Measurements from ENCODE around the gene CDH4. TPM values are rescaled to one million over a fixed set of nuclear protein-coding genes. Genes with fewer than 3 reads are reported as not detected.

Gene CDH4
- total and polyA plus RNA-seq, 9 of the 15 experiments (the other 6 are each of a cell fraction or from before 2014, with no cell fraction given): 0.04 TPM; not detected in 8

- FAIRE-seq: no peak
- H3K79me2 ChIP-seq (ENCODE audit: control insufficient read depth, insufficient read depth, low read length): no peaks in the 10 kb centered on the region
- ATAC-seq: no peak
- peaks cover 18 to 70% of the 10 kb centered on the region in 2 experiments for H3K27me3 ChIP-seq (ENCODE audit: control insufficient read depth in 2 of 2, insufficient read depth in 2 of 2, low read length in 2 of 2)
- intact Hi-C loops (cut with micrococcal nuclease) (no loop called here), in situ Hi-C loops (cut with MboI) (no loop called here)
- no peak overlapping the region for H3K4me2 ChIP-seq (ENCODE audit: insufficient read depth, low read length)
- no peaks in the 10 kb centered on the region for H3K9me1 ChIP-seq (ENCODE audit: control insufficient read depth, insufficient read depth, low read length)
- H3K4me3 ChIP-seq: no peak overlapping the region
- H3K9ac ChIP-seq (ENCODE audit: insufficient read depth in 1 of 2, low read depth in 2 of 2, low read length in 2 of 2): no peak overlapping the region
- BruUV-seq (replicated peaks): no TSS peak
- H3K36me3 ChIP-seq (ENCODE audit: control insufficient read depth, insufficient read depth, low read length): no peaks in the 10 kb centered on the region
- H3K27ac ChIP-seq (ENCODE audit: extremely low read depth, low read depth, low read length): no peak overlapping the region
- no peaks in the 10 kb centered on the region for H3K9me3 ChIP-seq (replicated peaks; ENCODE audit: control insufficient read depth, insufficient read depth, low read depth, low read length)
- H4K20me1 ChIP-seq (replicated peaks; ENCODE audit: control insufficient read depth, insufficient read depth, low read length): no peaks in the 10 kb centered on the region
- 2% methylated on average over 10 of the region's 10 CpGs for WGBS (ENCODE audit: insufficient coverage, low coverage, missing lambda C conversion rate)
- CTCF ChIA-PET (ENCODE audit: low intra/inter-chr PET ratio): no interaction called here
- no peak for TF ChIP-seq BHLHE40 (IDR thresholded peaks at IDR 0.05; ENCODE audit: low read length)
- no peak for TF ChIP-seq BRF1 (IDR thresholded peaks at IDR 0.05; ENCODE audit: borderline replicate concordance, extremely low read depth, insufficient read length)
- no peak for TF ChIP-seq CXXC5 (CRISPR knock-in tag; IDR thresholded peaks at IDR 0.05)
- TF ChIP-seq, protein P1, sequence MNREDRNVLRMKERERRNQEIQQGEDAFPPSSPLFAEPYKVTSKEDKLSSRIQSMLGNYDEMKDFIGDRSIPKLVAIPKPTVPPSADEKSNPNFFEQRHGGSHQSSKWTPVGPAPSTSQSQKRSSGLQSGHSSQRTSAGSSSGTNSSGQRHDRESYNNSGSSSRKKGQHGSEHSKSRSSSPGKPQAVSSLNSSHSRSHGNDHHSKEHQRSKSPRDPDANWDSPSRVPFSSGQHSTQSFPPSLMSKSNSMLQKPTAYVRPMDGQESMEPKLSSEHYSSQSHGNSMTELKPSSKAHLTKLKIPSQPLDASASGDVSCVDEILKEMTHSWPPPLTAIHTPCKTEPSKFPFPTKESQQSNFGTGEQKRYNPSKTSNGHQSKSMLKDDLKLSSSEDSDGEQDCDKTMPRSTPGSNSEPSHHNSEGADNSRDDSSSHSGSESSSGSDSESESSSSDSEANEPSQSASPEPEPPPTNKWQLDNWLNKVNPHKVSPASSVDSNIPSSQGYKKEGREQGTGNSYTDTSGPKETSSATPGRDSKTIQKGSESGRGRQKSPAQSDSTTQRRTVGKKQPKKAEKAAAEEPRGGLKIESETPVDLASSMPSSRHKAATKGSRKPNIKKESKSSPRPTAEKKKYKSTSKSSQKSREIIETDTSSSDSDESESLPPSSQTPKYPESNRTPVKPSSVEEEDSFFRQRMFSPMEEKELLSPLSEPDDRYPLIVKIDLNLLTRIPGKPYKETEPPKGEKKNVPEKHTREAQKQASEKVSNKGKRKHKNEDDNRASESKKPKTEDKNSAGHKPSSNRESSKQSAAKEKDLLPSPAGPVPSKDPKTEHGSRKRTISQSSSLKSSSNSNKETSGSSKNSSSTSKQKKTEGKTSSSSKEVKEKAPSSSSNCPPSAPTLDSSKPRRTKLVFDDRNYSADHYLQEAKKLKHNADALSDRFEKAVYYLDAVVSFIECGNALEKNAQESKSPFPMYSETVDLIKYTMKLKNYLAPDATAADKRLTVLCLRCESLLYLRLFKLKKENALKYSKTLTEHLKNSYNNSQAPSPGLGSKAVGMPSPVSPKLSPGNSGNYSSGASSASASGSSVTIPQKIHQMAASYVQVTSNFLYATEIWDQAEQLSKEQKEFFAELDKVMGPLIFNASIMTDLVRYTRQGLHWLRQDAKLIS (CRISPR knock-in tag; IDR thresholded peaks at IDR 0.05): no peak
- TF ChIP-seq NR4A1 (CRISPR knock-in tag; IDR thresholded peaks at IDR 0.05): no peak
- no peak for TF ChIP-seq NR4A1 (tag; IDR thresholded peaks at IDR 0.05)
- H2AFZ ChIP-seq (ENCODE audit: low read depth, low read length): no peak overlapping the region
- no peak for DNase-seq (ENCODE audit: extremely low read depth in 1 of 4, low spot score in 3 of 4)
- POLR2A ChIA-PET: no interaction called here
- peaks cover 0 to 10% of the 10 kb centered on the region in 2 experiments; a peak in 2 of 5 replicates for H3K4me1 ChIP-seq (replicated peaks in 1 of 2; ENCODE audit: control insufficient read depth in 2 of 2, insufficient read depth in 2 of 2, low read length in 2 of 2)
These were observed 283.0 kb downstream of the CDH4 start for GRCh38 chr20:61535091-61535490.
